Transverse colon (tissue), 4 donors: ENCODE measurements around the gene RTP5.

Experiments
- CTCF ChIP-seq, 5 experiments: fragments of 200-600 bp in 3 of 5; fragments of 450-650 bp in 2 of 5; sonication (generic) in 3 of 5; IDR thresholded peaks; 1 replicate in 2 of 5; 2 replicates in 3 of 5; pipeline ENCODE4 v1.5.1; 2016 to 2017; ENCODE audit warnings: antibody characterized with exemption in 5 of 5, inconsistent platforms in 3 of 5, mild to moderate bottlenecking in 2 of 5, moderate library complexity in 1 of 5
- EP300 ChIP-seq: sonication (generic); formaldehyde crosslinking; IDR thresholded peaks from one replicate; pipeline ENCODE4 v1.6.1; 2017; ENCODE audit warnings: antibody characterized with exemption, low read depth
- POLR2A ChIP-seq: fragments of 450-650 bp; IDR thresholded peaks from one replicate; pipeline ENCODE4 v1.6.1; 2016; ENCODE audit warnings: antibody characterized with exemption, mild to moderate bottlenecking, moderate library complexity
- POLR2AphosphoS5 ChIP-seq, 3 donors: sonication (generic); formaldehyde crosslinking; IDR thresholded peaks; one replicate each; pipeline ENCODE4 v1.6.1; 2016; ENCODE audit warnings: antibody characterized with exemption in 3 of 3

GRCh38 chr2:241898463-241899270 lies 29.1 kb downstream of the RTP5 start:
- no peak for TF ChIP-seq POLR2A
- no peak for TF ChIP-seq CTCF (IDR thresholded peaks at IDR 0.05)
- no peak for TF ChIP-seq EP300
- no peak for TF ChIP-seq POLR2AphosphoS5 (IDR thresholded peaks at IDR 0.05)
